HCT116 (cell line): ENCODE results near the gene MAN1A1. TPM values are rescaled to one million over a fixed set of nuclear protein-coding genes. Genes with fewer than 3 reads are reported as not detected.

Source experiments
- ATAC-seq: fragments of 200-7000 bp; cut with Tn5 transposase; 2 replicates; pipeline ENCODE4 v1.9.1; 2020; ENCODE audit warnings: mild to moderate bottlenecking, moderate library complexity
- BruUV-seq: library from RNA; stranded (reverse); fragments of 400-500 nt; replicated peaks from 2 replicates; lab custom pipeline; 2021; lab: Mats Ljungman, UMichigan
- CTCF ChIA-PET: fragments of 300-600 bp; sonication (Branson Sonifier 250); formaldehyde crosslinking; loops from one replicate; lab custom pipeline; 2021; ENCODE audit warnings: antibody characterized with exemption; lab: Charles Lee
- POLR2A ChIA-PET: fragments of 300-600, 350-600 bp; sonication (Branson Sonifier 250); formaldehyde crosslinking; loops from one replicate; lab custom pipeline; 2021; ENCODE audit warnings: antibody characterized with exemption; lab: Charles Lee
- RAD21 ChIA-PET, 2 experiments: fragments of 300-600 bp; sonication (Branson Sonifier 250); formaldehyde crosslinking; loops; one replicate each; lab custom pipeline; 2023; ENCODE audit warnings: low total read pairs in 2 of 2; ENCODE audit not compliant: uncharacterized antibody in 2 of 2, unreplicated experiment in 2 of 2, low non-redundant PET in 1 of 2; lab: Charles Lee
- DNase-seq: peaks from one replicate; pipeline ENCODE4 v3.0.0-alpha.2; 2010; ENCODE audit warnings: low read depth, low spot score
- H2AFZ ChIP-seq: fragments of 200-600 bp; shearing (Covaris generic), sonication (generic); 2 replicates; pipeline ENCODE4 v1.6.1; 2017; ENCODE audit warnings: low read depth, mixed run types, mixed read lengths, antibody characterized with exemption, low read length; ENCODE audit not compliant: poor library complexity, severe bottlenecking
- H3K27ac ChIP-seq: 2 replicates; pipeline ENCODE4 v1.5.1; 2012; ENCODE audit warnings: low read depth, low read length
- H3K27me3 ChIP-seq: fragments of 200-600 bp; sonication (generic); 2 replicates; pipeline ENCODE4 v1.6.1; 2016; ENCODE audit warnings: mixed run types, low read length, mixed read lengths; ENCODE audit not compliant: insufficient read depth
- H3K36me3 ChIP-seq, 2 experiments: fragments of 200-500 bp in 1 of 2; fragments of 200-600 bp in 1 of 2; sonication (Bioruptor generic) in 1 of 2; sonication (generic) in 1 of 2; 2 replicates each; pipeline versions ENCODE4 v1.5.1 to v1.6.1; 2014 to 2016; ENCODE audit warnings: low read length in 2 of 2, inconsistent platforms in 1 of 2, mixed read lengths in 1 of 2, mixed run types in 1 of 2; ENCODE audit not compliant: insufficient read depth in 2 of 2, control insufficient read depth in 1 of 2
- H3K4me1 ChIP-seq, 2 experiments: fragments of 200-600 bp in 1 of 2; sonication (generic) in 1 of 2; 2 replicates each; pipeline versions ENCODE4 v1.5.1 to v1.6.1; 2012 to 2017; ENCODE audit warnings: low read length in 2 of 2, inconsistent platforms in 1 of 2, mild to moderate bottlenecking in 1 of 2, mixed read lengths in 1 of 2, mixed run types in 1 of 2, moderate library complexity in 1 of 2; ENCODE audit not compliant: insufficient read depth in 2 of 2, control insufficient read depth in 1 of 2
- H3K4me2 ChIP-seq: fragments of 200-600 bp; sonication (generic); 2 replicates; pipeline ENCODE4 v1.6.1; 2017; ENCODE audit warnings: mixed run types, low read length, mixed read lengths
- H3K4me3 ChIP-seq, 2 experiments: fragments of 200-600 bp in 1 of 2; sonication (generic) in 1 of 2; replicated peaks in 1 of 2; 2 replicates each; pipeline ENCODE4 v1.5.1; 2011 to 2016; ENCODE audit warnings: low read length in 2 of 2, control low read depth in 1 of 2, low read depth in 1 of 2, mild to moderate bottlenecking in 1 of 2, mixed read lengths in 1 of 2, mixed run types in 1 of 2
- H3K79me2 ChIP-seq: fragments of 200-600 bp; sonication (generic); 2 replicates; pipeline ENCODE4 v1.6.1; 2017; ENCODE audit warnings: mild to moderate bottlenecking, mixed run types, low read length, moderate library complexity, mixed read lengths; ENCODE audit not compliant: insufficient read depth
- H3K9ac ChIP-seq: fragments of 200-600 bp; sonication (generic); 2 replicates; pipeline ENCODE4 v1.6.1; 2016; ENCODE audit warnings: low read length, mixed read lengths
- H3K9me2 ChIP-seq: fragments of 200-600 bp; sonication (generic), shearing (Covaris generic); 2 replicates; pipeline ENCODE4 v1.6.1; 2017; ENCODE audit warnings: mixed run types, mild to moderate bottlenecking, moderate library complexity; ENCODE audit not compliant: insufficient read depth
- H3K9me3 ChIP-seq, 2 experiments: fragments of 200-500 bp in 1 of 2; fragments of 200-600 bp in 1 of 2; sonication (Bioruptor generic) in 1 of 2; sonication (generic) in 1 of 2; 2 replicates each; pipeline ENCODE4 v1.6.1; 2014 to 2017; ENCODE audit warnings: low read length in 2 of 2, mixed read lengths in 2 of 2, inconsistent platforms in 1 of 2, low read depth in 1 of 2, mild to moderate bottlenecking in 1 of 2, mixed run types in 1 of 2, moderate library complexity in 1 of 2; ENCODE audit not compliant: control insufficient read depth in 1 of 2, insufficient read depth in 1 of 2
- H4K20me1 ChIP-seq: fragments of 200-600 bp; sonication (generic), shearing (Covaris generic); 2 replicates; pipeline ENCODE4 v1.6.1; 2017; ENCODE audit warnings: mixed run types, mild to moderate bottlenecking, moderate library complexity; ENCODE audit not compliant: insufficient read depth
- CBX3 ChIP-seq: IDR thresholded peaks from 2 replicates; pipeline ENCODE4 v1.6.1; 2012; ENCODE audit warnings: low read depth
- CEBPB ChIP-seq: IDR thresholded peaks from 2 replicates; pipeline ENCODE4 v1.6.1; 2012; ENCODE audit warnings: low read depth
- EGR1 ChIP-seq: IDR thresholded peaks from 2 replicates; pipeline ENCODE4 v1.6.1; 2012; ENCODE audit warnings: low read depth
- ELF1 ChIP-seq: IDR thresholded peaks from 2 replicates; pipeline ENCODE4 v1.6.1; 2012; ENCODE audit warnings: low read depth, borderline replicate concordance
- EZH2 ChIP-seq: fragments of 200-600 bp; sonication (generic); IDR thresholded peaks from 2 replicates; pipeline ENCODE4 v1.6.1; 2017; ENCODE audit warnings: antibody characterized with exemption, mixed run types
- EZH2phosphoT487 ChIP-seq: fragments of 200-600 bp; IDR thresholded peaks from 2 replicates; pipeline ENCODE4 v1.6.1; 2018; ENCODE audit warnings: antibody characterized with exemption, borderline replicate concordance
- FOSL1 ChIP-seq: IDR thresholded peaks from 2 replicates; pipeline ENCODE4 v1.6.1; 2012; ENCODE audit warnings: low read depth
- POLR2A ChIP-seq: IDR thresholded peaks from 2 replicates; pipeline ENCODE4 v1.7.0; 2011; ENCODE audit warnings: borderline replicate concordance; ENCODE audit not compliant: insufficient read depth, insufficient read length; ENCODE audit errors: extremely low read depth
- RAD21 ChIP-seq: IDR thresholded peaks from 2 replicates; pipeline ENCODE4 v1.6.1; 2012; ENCODE audit warnings: low read depth, mild to moderate bottlenecking
- SP1 ChIP-seq: IDR thresholded peaks from 2 replicates; pipeline ENCODE4 v1.6.1; 2012; ENCODE audit warnings: low read depth
- SRF ChIP-seq: IDR thresholded peaks from 2 replicates; pipeline ENCODE4 v1.6.1; 2012; ENCODE audit warnings: low read depth
- YY1 ChIP-seq: IDR thresholded peaks from 2 replicates; pipeline ENCODE4 v1.6.1; 2011; ENCODE audit warnings: low read length, low read depth, moderate library complexity, mild to moderate bottlenecking; ENCODE audit not compliant: insufficient replicate concordance; ENCODE audit errors: extremely low read depth
- ZFX ChIP-seq: fragments of 450-650 bp; IDR thresholded peaks from 2 replicates; pipeline ENCODE4 v1.6.1; 2017
- ZNF274 ChIP-seq: fragments of 200-500 bp; sonication (Bioruptor generic); IDR thresholded peaks from 2 replicates; pipeline ENCODE4 v1.6.1; 2014; ENCODE audit warnings: mild to moderate bottlenecking, low read depth, low read length, inconsistent platforms
- intact Hi-C: fragments of 100-400 bp; cut with micrococcal nuclease; formaldehyde crosslinking; loops from 2 replicates; pipeline ENCODE4 v1.10.0; 2022
- total RNA-seq: library from RNA; stranded (reverse); gene quantifications from one replicate; pipeline ENCODE4 v1.2.1, GENCODE V29; 2021; ENCODE audit not compliant: unreplicated experiment
- TF ChIP-seq, protein P1 (sequence below): IDR thresholded peaks from 2 replicates; pipeline ENCODE4 v1.6.1; 2011; ENCODE audit warnings: mild to moderate bottlenecking, low read length, moderate library complexity; ENCODE audit not compliant: insufficient replicate concordance; ENCODE audit errors: extremely low read depth
- TF ChIP-seq, protein P2 (sequence below): IDR thresholded peaks from 2 replicates; pipeline ENCODE4 v1.6.1; 2012
- TF ChIP-seq, protein P3 (sequence below), 3 experiments: fragments of 200-600 bp in 1 of 3; sonication (generic) in 1 of 3; IDR thresholded peaks in 2 of 3; conservative IDR thresholded peaks in 1 of 3; 2 replicates each; pipeline ENCODE4 v1.5.1; 2012 to 2017; ENCODE audit warnings: low read depth in 2 of 3, low read length in 2 of 3, antibody characterized with exemption in 1 of 3, borderline replicate concordance in 1 of 3, control low read depth in 1 of 3, mild to moderate bottlenecking in 1 of 3, mixed read lengths in 1 of 3, mixed run types in 1 of 3, moderate library complexity in 1 of 3; ENCODE audit not compliant: insufficient read depth in 1 of 3
- TF ChIP-seq, protein P4 (sequence below): IDR thresholded peaks from 2 replicates; pipeline ENCODE4 v1.6.1; 2012

Gene MAN1A1
- total RNA-seq, 1 experiment from 2014 or later = 46.0 TPM

DNA sequence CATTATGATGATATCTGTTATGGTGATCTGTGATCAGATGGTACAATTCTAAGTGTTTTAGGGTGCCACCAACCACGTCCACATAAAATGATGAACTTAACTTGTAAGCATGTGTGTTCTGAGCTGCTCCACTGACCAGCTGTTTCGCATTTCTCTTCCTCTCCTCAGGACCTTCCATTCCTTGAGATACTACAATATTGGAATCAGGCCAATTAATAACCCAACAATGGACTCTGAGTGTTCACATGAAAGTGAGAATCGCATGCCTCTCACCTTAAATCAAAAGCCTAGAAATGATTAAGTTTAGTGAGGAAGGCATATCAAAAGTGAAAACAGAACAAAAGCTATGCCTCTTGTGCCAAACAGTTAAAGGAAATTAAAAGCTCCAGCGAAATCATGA, 114.6 kb downstream of the MAN1A1 start:
- BruUV-seq = no TSS peak
- H3K9me2 ChIP-seq = no peaks in the 10 kb centered on the region
- no peak overlapping the region for H3K9ac ChIP-seq
- peaks cover under 1 to 12% of the 10 kb centered on the region in 2 experiments; a peak in 3 of 4 replicates for H3K4me1 ChIP-seq
- TF ChIP-seq EZH2 = no peak
- no peaks in the 10 kb centered on the region; a peak in 1 of 4 replicates for H3K36me3 ChIP-seq
- H3K79me2 ChIP-seq = no peaks in the 10 kb centered on the region
- H3K27me3 ChIP-seq = no peaks in the 10 kb centered on the region
- RAD21 ChIA-PET = no interaction called here
- H4K20me1 ChIP-seq = no peaks in the 10 kb centered on the region
- POLR2A ChIA-PET = no interaction called here
- CTCF ChIA-PET = no interaction called here
- no peak overlapping the region for H3K27ac ChIP-seq
- ATAC-seq (no peak), DNase-seq (no peak)
- H3K9me3 ChIP-seq = peaks cover 0 to 3% of the 10 kb centered on the region in 2 experiments; a peak in 1 of 4 replicates
- no peak overlapping the region for H3K4me3 ChIP-seq
- no peak overlapping the region for H3K4me2 ChIP-seq
- H2AFZ ChIP-seq = no peak overlapping the region
- intact Hi-C loops = no loop called here

DNA sequence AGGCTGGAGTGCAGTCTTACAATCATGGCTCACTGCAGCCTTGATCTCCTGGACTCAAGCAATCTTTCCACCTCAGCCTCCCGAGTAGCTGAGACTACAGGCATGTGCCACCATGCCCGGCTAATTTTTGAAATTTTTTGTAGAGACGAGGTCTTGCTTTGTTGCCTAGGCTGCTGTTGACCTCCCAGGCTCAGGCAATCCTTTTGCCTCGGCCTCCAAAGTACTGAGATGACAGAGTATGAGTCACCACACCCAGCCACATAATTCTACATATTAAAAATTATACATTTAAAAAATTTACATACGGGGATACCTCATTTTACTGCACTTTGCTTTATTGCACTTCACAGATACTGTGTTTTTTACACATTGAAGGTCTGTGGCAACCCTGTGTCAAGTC, 115.1 kb downstream of the MAN1A1 start:
- no peak overlapping the region for H3K4me3 ChIP-seq
- no peak for ATAC-seq
- no peaks in the 10 kb centered on the region for H3K27me3 ChIP-seq
- H3K79me2 ChIP-seq = no peaks in the 10 kb centered on the region
- H3K4me2 ChIP-seq = no peak overlapping the region
- no peak overlapping the region for H3K27ac ChIP-seq
- no peak overlapping the region for H3K9ac ChIP-seq
- no peak for DNase-seq
- BruUV-seq = no TSS peak
- CTCF ChIA-PET = no interaction called here
- POLR2A ChIA-PET = no interaction called here
- H3K9me3 ChIP-seq = peaks cover 0 to 3% of the 10 kb centered on the region in 2 experiments; a peak in 1 of 4 replicates
- RAD21 ChIA-PET = no interaction called here
- no peaks in the 10 kb centered on the region; a peak in 1 of 4 replicates for H3K36me3 ChIP-seq
- H3K9me2 ChIP-seq = no peaks in the 10 kb centered on the region
- no peak overlapping the region for H2AFZ ChIP-seq
- no peaks in the 10 kb centered on the region for H4K20me1 ChIP-seq
- peaks cover 0 to 11% of the 10 kb centered on the region in 2 experiments; a peak in 1 of 4 replicates for H3K4me1 ChIP-seq
- intact Hi-C loops = no loop called here
- TF ChIP-seq, protein P1, sequence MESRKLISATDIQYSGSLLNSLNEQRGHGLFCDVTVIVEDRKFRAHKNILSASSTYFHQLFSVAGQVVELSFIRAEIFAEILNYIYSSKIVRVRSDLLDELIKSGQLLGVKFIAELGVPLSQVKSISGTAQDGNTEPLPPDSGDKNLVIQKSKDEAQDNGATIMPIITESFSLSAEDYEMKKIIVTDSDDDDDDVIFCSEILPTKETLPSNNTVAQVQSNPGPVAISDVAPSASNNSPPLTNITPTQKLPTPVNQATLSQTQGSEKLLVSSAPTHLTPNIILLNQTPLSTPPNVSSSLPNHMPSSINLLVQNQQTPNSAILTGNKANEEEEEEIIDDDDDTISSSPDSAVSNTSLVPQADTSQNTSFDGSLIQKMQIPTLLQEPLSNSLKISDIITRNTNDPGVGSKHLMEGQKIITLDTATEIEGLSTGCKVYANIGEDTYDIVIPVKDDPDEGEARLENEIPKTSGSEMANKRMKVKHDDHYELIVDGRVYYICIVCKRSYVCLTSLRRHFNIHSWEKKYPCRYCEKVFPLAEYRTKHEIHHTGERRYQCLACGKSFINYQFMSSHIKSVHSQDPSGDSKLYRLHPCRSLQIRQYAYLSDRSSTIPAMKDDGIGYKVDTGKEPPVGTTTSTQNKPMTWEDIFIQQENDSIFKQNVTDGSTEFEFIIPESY = no peak
- TF ChIP-seq EZH2phosphoT487 = no peak
- TF ChIP-seq FOSL1 = no peak
- no peak for TF ChIP-seq ZFX
- TF ChIP-seq EGR1 = no peak
- no peak for TF ChIP-seq ELF1
- TF ChIP-seq CEBPB = no peak
- no peak for TF ChIP-seq POLR2A
- no peak for TF ChIP-seq SRF
- TF ChIP-seq RAD21 = no peak
- TF ChIP-seq, protein P2, sequence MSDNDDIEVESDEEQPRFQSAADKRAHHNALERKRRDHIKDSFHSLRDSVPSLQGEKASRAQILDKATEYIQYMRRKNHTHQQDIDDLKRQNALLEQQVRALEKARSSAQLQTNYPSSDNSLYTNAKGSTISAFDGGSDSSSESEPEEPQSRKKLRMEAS = no peak
- TF ChIP-seq, protein P3, sequence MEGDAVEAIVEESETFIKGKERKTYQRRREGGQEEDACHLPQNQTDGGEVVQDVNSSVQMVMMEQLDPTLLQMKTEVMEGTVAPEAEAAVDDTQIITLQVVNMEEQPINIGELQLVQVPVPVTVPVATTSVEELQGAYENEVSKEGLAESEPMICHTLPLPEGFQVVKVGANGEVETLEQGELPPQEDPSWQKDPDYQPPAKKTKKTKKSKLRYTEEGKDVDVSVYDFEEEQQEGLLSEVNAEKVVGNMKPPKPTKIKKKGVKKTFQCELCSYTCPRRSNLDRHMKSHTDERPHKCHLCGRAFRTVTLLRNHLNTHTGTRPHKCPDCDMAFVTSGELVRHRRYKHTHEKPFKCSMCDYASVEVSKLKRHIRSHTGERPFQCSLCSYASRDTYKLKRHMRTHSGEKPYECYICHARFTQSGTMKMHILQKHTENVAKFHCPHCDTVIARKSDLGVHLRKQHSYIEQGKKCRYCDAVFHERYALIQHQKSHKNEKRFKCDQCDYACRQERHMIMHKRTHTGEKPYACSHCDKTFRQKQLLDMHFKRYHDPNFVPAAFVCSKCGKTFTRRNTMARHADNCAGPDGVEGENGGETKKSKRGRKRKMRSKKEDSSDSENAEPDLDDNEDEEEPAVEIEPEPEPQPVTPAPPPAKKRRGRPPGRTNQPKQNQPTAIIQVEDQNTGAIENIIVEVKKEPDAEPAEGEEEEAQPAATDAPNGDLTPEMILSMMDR (IDR thresholded peaks at IDR 0.05 in 2 of 3, conservative IDR thresholded peaks at IDR 0.05 in 1 of 3; ENCODE audit: borderline replicate concordance in 1 of 3, insufficient read depth in 1 of 3, low read depth in 2 of 3, low read length in 2 of 3) = no peak
- TF ChIP-seq, protein P4, sequence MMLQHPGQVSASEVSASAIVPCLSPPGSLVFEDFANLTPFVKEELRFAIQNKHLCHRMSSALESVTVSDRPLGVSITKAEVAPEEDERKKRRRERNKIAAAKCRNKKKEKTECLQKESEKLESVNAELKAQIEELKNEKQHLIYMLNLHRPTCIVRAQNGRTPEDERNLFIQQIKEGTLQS = no peak
- TF ChIP-seq YY1 = no peak
- no peak for TF ChIP-seq SP1
- no peak for TF ChIP-seq ZNF274
- TF ChIP-seq CBX3 = no peak
- TF ChIP-seq EZH2 = no peak
